GM19463 (cell line): ENCODE data around the gene KIF2A.

Experiments
- ATAC-seq: cut with Tn5 transposase; IDR thresholded peaks from one replicate; pipeline ENCODE4 v1.9.1; 2021; ENCODE audit warnings: mild to moderate bottlenecking, moderate library complexity; ENCODE audit not compliant: unreplicated experiment

KIF2A gene

GRCh38 chr5:62327138-62328053, 21.4 kb downstream of the KIF2A start:
- ATAC-seq: no peak

- ATAC-seq: no peak
Measured at GRCh38 chr5:62328772-62329491, 22.9 kb downstream of the KIF2A start.

GRCh38 chr5:62330302-62330701, 24.3 kb downstream of the KIF2A start:
- ATAC-seq: no peak

- ATAC-seq: no peak
Measured at GRCh38 chr5:62331921-62332320, 25.9 kb downstream of the KIF2A start.

GRCh38 chr5:62333250-62333794, 27.3 kb downstream of the KIF2A start:
- ATAC-seq: no peak

- ATAC-seq: no peak
Measured at GRCh38 chr5:62334082-62334481, 28.1 kb downstream of the KIF2A start.

- ATAC-seq: no peak
Measured at GRCh38 chr5:62340392-62340791, 34.4 kb downstream of the KIF2A start.

- ATAC-seq: no peak
Measured at GRCh38 chr5:62340979-62341378, 35.0 kb downstream of the KIF2A start.

- ATAC-seq: peak; percentile 65
Measured at GRCh38 chr5:62341783-62342475, 35.9 kb downstream of the KIF2A start.

- peak; percentile 37 for ATAC-seq
Measured at GRCh38 chr5:62342476-62342837, 36.5 kb downstream of the KIF2A start.

GRCh38 chr5:62343428-62343827, 37.4 kb downstream of the KIF2A start:
- ATAC-seq: no peak

GRCh38 chr5:62346748-62347147, 40.7 kb downstream of the KIF2A start:
- no peak for ATAC-seq

GRCh38 chr5:62347928-62348327, 41.9 kb downstream of the KIF2A start:
- no peak for ATAC-seq

GRCh38 chr5:62348723-62349481, 42.9 kb downstream of the KIF2A start:
- no peak for ATAC-seq

GRCh38 chr5:62354028-62354874, 48.2 kb downstream of the KIF2A start:
- ATAC-seq: peak; percentile 88

- ATAC-seq: no peak
Measured at GRCh38 chr5:62362701-62363100, 56.7 kb downstream of the KIF2A start.

- no peak for ATAC-seq
Measured at GRCh38 chr5:62369039-62369438, 63.0 kb downstream of the KIF2A start.

- ATAC-seq: no peak
Measured at GRCh38 chr5:62371409-62371808, 65.4 kb downstream of the KIF2A start.

GRCh38 chr5:62372600-62372999, 66.6 kb downstream of the KIF2A start:
- no peak for ATAC-seq

GRCh38 chr5:62373382-62373781, 67.4 kb downstream of the KIF2A start:
- no peak for ATAC-seq
